Measurements from ENCODE around the gene ASPHD1. TPM values are rescaled to one million over a fixed set of nuclear protein-coding genes. Genes with fewer than 3 reads are reported as not detected.
A peak's percentile ranks its signal among the peaks of the same experiment; 100 is the strongest.

Gene ASPHD1
- total and polyA plus RNA-seq, 2 of the 4 experiments (the other 2 are of a cell fraction), result 4.1 to 14.5 TPM

- Histone ChIP-seq H2BK120ac (ENCODE audit: low read depth, low read length) (no peak overlapping the region), H3K9ac (ENCODE audit: low read depth, low read length) (no peak overlapping the region)
Measured at GRCh38 chr16:29857133-29857760, 43.0 kb upstream of the ASPHD1 start.

More at GRCh38 chr16:29857133-29857760, 43.0 kb upstream of the ASPHD1 start:
- Histone ChIP-seq H4K8ac (ENCODE audit: low read depth in 2 of 2, low read length in 2 of 2) (no peak overlapping the region), H3K79me1 (ENCODE audit: low read depth in 1 of 2, low read length in 2 of 2) (peaks cover 7 to 24% of the 10 kb centered on the region in 2 experiments; a peak in 3 of 4 replicates), H2BK20ac (ENCODE audit: low read depth, low read length) (no peak overlapping the region), H4K5ac (ENCODE audit: low read depth, low read length) (no peak overlapping the region), H2AFZ (replicated peaks; ENCODE audit: low read length, poor library complexity) (no peak overlapping the region), H2BK15ac (ENCODE audit: low read depth, low read length) (no peak overlapping the region), H3K4ac (ENCODE audit: low read depth, low read length) (no peak overlapping the region), H3K9me1 (ENCODE audit: insufficient read depth, low read length) (peaks cover 12% of the 10 kb centered on the region), H3K18ac (ENCODE audit: low read depth, low read length) (no peak overlapping the region), H3K27ac (ENCODE audit: insufficient read depth, low read length) (no peak overlapping the region), H4K20me1 (ENCODE audit: insufficient read depth, low read length) (no peaks in the 10 kb centered on the region), H2AK5ac (ENCODE audit: low read depth, low read length) (no peak overlapping the region), H3K4me1 (ENCODE audit: control insufficient read depth, insufficient read depth, low read length) (peaks cover 4% of the 10 kb centered on the region; the same call in 1 of the 2 replicates), H3K9me3 (ENCODE audit: control insufficient read depth, insufficient read depth, low read length) (no peaks in the 10 kb centered on the region), H3K14ac (replicated peaks; ENCODE audit: low read depth, low read length) (no peak overlapping the region), H4K91ac (ENCODE audit: insufficient read depth, low read depth, low read length) (no peak overlapping the region), H3K56ac (ENCODE audit: extremely low read depth, insufficient read depth, low read length) (no peak overlapping the region), H3K23ac (ENCODE audit: low read depth, low read length) (no peak overlapping the region), H2AK9ac (replicated peaks; ENCODE audit: low read depth, low read length, poor library complexity) (no peak overlapping the region), H2BK5ac (ENCODE audit: low read depth, low read length, poor library complexity, severe bottlenecking) (no peak overlapping the region), H3K36me3 (ENCODE audit: control insufficient read depth, insufficient read depth, low read length) (peaks cover 22% of the 10 kb centered on the region), H3K4me2 (ENCODE audit: low read depth, low read length) (no peak overlapping the region), H3K4me3 (ENCODE audit: insufficient read depth, low read depth, low read length) (no peak overlapping the region), H3K27me3 (ENCODE audit: control insufficient read depth, insufficient read depth, low read length) (no peaks in the 10 kb centered on the region)
- BruUV-seq (replicated peaks), result no TSS peak
- DNase-seq, result peak; percentile 46
- TF ChIP-seq BHLHE40 (IDR thresholded peaks at IDR 0.05; ENCODE audit: low read depth, low read length), result no peak
- no peak for TF ChIP-seq CEBPB (IDR thresholded peaks at IDR 0.05; ENCODE audit: low read depth, low read length)
- TF ChIP-seq, protein P1, sequence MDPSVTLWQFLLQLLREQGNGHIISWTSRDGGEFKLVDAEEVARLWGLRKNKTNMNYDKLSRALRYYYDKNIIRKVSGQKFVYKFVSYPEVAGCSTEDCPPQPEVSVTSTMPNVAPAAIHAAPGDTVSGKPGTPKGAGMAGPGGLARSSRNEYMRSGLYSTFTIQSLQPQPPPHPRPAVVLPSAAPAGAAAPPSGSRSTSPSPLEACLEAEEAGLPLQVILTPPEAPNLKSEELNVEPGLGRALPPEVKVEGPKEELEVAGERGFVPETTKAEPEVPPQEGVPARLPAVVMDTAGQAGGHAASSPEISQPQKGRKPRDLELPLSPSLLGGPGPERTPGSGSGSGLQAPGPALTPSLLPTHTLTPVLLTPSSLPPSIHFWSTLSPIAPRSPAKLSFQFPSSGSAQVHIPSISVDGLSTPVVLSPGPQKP (IDR thresholded peaks at IDR 0.05; ENCODE audit: borderline replicate concordance, low read depth, low read length), result no peak
- in situ Hi-C loops (cut with MboI; ENCODE audit: low sequenced_read_pairs), result no loop called here
- intact Hi-C loops (cut with micrococcal nuclease), result no loop called here
- POLR2A ChIA-PET (ENCODE audit: unreplicated experiment), result interaction anchor here (0.7 kb wide), 1 partner anchor 22 kb away, joined by 7 read pairs; no protein-coding TSS in a partner anchor
- CTCF ChIA-PET, result interaction anchor here (1.9 kb wide), 1 partner anchor 9 kb away, joined by 6 read pairs; no protein-coding TSS in a partner anchor
- dilution Hi-C loops (cut with HindIII; ENCODE audit: low sequenced_read_pairs, unreplicated experiment), result no loop called here
- WGBS, 2 experiments (ENCODE audit: extremely low coverage in 2 of 2, insufficient read length in 1 of 2), result 66% methylated on average over 3 of the region's 7 CpGs; no CpG with 5 or more reads in 1 of the 2 experiments
- ATAC-seq (ENCODE audit: low read depth), result peak; percentile 67

All from IMR-90 (cell line).